Stimulated activated CD4-positive, alpha-beta T cell treated with anti-CD3 and anti-CD28 coated beads, TNF-alpha, amount 100 ng/mL, for 24 hours (primary cell): ENCODE data around the gene BMP8B.
A peak's percentile ranks its signal among the peaks of the same experiment; 100 is the strongest.
"Not testable (repeated sequence)": the region's sequence is repeated elsewhere in the genome, so short reads cannot be mapped to it uniquely, and the experiment has no call there.

Experiments
- DNase-seq, 3 experiments: peaks; one replicate each; pipeline ENCODE4 v3.0.0-alpha.2; 2020; ENCODE audit warnings: low read depth in 3 of 3

The BMP8B gene

GRCh38 chr1:39777896-39778295 is 10.8 kb downstream of the BMP8B start:
- not testable (repeated sequence) for DNase-seq

DNA sequence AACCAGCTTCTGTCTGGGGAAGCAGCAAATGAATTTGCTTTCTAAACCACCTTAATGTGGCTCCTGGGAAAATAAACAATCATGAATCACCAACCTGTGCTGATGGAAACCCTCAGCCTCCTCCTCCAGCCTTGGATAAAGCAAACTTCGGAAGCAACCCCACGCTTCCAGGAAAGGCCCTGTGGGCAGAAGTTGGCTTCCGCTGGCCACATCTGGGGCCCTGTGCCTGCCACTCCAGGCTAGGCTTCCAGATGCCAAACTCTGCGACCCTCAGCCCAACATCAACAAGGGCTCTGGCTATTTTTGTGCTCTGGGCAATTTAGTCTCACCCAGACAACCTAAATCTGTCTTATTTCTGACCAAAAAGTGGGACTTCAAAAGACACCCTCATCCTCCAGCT is 11.4 kb downstream of the BMP8B start:
- DNase-seq, result no peak

DNA sequence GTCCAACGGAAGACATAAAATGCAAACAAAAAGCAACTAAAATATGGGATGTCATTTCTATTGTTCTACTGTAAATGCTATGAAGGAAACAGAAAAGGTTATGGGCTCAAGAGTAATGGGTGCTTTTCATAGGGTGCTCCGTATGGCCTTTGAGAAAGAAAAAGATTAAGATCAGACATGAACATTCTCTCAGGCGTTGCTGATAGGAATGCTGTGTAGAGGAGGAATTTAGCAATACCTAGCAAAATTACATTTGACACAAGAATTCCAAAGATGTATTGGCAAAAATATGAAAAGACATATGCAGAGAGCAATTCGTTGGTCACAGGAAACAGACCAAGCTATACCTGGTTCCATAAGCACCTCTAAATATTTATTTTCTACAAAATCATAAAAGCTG is 11.8 kb downstream of the BMP8B start:
- DNase-seq, result no peak

GRCh38 chr1:39776400-39776713 is 12.3 kb downstream of the BMP8B start:
- no peak for DNase-seq

DNA sequence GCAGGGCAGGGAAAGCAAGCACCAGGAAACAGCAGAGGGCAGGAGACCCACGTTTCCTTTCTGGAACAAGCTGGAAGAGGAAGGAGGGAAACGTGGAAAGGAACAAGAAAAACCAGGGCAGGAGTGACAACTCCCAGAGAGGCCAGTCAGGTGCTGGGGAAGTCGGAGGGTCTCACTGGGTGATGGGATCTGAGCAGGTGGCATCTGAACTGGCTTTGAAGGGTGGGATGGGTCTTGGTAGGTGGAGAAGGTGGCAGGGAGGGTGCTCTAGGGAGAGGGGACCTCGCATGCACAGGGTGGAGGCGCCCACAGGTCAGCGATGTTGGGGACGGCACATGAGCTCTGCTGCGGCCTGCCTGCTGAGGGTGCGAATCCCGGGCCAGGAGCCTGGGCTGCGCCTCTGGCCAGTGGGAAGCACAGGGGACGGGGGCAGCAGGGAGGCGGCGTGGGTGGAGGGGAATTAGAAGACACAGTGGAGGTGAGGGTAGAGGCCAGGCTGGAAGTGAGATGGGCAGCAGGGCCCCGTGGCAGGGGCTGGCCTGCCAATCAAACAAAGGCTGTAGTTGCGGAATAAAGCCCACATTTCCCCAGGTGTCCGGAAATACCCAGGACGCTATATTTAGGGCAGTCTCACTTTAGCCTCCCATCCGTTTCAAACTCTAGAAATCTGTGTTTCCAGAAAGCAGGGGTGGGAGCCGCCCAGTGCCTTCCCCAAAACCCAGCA is 12.8 kb downstream of the BMP8B start:
- DNase-seq, result not testable (repeated sequence)

DNA sequence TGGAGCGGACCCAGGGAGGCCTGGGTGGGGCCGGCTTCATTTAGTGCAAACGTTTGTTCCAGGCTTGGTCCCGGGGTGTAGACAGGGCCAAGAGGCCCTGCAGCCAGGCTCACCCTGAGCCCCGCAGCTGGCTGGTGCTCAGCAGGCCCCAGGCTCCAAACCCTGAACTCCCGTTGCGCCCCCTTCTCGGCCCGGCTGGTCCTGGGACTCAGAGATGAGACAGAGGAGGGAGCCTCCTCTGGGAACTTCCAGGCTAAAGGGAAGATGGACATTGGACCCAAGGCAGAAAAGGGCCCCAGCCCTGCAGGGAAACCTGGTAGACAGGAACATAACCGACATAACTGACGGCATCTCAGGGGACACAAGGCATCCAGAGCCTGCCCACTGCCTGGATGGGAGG is 13.5 kb downstream of the BMP8B start:
- not testable (repeated sequence) for DNase-seq

DNA sequence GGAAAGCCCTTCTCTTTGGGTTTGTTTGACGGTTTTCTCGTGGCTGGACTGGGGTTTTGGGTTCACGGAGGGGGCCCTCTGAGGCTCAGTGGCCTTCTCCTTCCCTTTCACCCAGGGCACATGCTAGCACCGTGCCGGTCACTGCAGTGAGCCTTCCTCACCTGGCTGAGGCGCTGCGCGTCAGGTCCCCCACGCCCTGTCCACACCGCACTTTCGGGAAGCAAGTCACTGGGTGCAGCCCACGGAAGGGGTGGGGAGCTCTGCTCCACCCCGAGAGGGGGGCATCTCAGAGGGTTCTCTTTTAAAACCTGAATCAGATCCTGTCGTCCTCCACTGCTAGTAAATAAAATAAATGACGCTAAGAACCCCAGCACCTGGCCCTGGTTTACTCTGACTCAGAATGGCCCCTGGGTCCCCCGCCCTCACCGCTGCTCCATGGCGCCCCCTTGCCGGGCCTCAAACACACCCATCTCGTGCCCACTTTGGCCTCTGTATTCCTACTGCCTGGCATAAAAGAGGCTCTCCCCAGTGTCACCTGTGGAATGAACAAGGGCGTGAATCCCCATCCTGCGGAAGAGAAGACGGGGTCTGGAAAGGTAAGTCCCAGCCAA is 15.2 kb downstream of the BMP8B start:
- not testable (repeated sequence) for DNase-seq

DNA sequence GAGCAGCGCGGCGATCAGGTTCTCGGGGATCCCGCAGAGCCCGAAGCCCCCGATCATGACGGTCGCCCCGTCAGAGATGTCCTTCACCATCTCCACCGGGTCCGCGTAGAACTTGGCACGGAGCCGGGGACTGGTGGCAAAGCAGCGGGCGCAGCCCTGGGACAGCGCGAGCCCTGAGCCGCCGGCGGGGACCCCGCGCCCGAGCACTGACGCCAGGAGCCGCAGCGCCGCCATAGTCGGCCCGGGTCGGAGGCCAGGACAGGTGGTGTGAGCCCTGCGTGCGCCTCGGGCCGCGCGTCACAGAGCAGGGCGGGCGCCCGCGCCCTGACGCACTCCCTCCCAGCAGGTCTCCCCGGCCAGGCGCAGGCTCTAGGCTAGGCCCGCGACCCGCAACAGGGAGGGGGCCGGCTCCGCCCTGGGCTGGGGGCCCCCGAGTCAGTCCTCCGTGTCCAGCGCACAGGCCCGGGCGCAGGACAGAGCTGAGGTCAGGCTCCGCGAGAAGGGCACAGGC is 17.6 kb downstream of the BMP8B start, which contains the start of gene OXCT2:
OXCT2 (minus strand) TSS at position 327 of the 511 bp plus-strand sequence; CDS start at position 234, 93 bp downstream.
- DNase-seq, result peak in 1 of 3 experiments; percentile 7

DNA sequence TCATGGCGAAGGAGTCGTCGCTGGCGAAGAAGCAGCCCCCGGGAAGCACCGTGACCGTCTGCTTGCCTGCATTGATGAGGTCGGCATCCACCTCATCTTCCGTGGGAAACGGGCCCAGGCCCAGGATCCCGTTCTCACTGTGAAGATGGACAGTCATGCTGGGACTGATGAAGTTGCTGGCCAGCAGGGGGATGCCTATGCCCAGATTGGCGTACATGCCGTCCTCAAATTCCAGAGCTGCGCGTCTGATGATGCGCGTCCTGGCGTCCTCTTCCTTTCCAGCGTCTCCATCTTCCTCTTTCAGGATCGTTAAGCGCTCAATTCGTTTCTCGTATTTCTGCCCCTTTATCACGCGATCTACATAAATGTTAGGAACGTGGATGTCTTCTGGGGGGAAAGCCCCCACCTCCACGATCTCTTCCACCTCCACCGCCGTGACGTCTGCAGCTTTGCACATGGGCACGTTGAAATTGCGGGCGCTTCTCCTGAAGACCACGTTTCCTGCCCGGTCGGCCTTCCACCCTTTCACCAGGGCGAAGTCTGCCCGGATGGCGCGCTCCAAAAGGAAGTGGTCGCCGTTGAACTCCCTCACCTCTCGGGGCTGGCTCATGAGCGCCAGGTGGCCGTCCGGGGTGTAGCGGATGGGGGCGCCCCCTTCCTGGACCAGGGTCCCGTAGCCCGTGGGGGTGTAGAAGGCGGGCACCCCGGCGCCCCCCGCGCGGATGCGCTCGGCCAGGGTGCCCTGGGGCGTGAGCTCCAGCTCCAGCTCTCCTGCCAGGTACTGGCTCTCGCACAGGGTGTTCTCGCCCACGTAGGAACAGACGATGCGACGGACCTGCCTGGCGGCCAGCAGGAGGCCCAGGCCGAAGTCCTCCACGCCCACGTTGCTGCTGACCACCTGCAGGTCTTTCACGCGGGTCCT is 18.3 kb downstream of the BMP8B start:
- peak in 2 of 3 experiments; percentile 38 to 57 for DNase-seq

GRCh38 chr1:39769502-39769901 is 19.2 kb downstream of the BMP8B start:
- not testable (repeated sequence) for DNase-seq

- not testable (repeated sequence) for DNase-seq
Observed at GRCh38 chr1:39766466-39766865, 22.2 kb downstream of the BMP8B start.

DNA sequence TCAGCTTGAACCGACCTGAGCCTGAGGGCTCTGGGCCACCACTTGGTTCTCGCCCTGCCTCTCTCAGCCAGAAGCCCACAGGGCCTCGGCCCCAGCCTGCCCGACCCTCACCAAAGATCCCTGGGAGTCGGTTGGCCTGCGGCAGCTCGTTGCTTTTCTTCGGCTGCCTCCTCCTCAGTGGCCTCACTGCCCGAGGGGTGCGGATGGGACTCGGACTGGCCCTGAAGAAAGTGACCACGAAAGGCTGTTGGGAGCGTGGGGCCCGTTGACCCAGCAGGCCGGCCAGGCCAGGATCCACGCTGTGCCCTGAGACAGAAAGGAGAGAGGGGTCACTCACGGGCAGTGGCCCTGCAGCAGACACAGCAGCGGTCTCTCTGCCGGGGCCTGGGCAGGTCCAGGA is 24.2 kb downstream of the BMP8B start:
- not testable (repeated sequence) for DNase-seq

DNA sequence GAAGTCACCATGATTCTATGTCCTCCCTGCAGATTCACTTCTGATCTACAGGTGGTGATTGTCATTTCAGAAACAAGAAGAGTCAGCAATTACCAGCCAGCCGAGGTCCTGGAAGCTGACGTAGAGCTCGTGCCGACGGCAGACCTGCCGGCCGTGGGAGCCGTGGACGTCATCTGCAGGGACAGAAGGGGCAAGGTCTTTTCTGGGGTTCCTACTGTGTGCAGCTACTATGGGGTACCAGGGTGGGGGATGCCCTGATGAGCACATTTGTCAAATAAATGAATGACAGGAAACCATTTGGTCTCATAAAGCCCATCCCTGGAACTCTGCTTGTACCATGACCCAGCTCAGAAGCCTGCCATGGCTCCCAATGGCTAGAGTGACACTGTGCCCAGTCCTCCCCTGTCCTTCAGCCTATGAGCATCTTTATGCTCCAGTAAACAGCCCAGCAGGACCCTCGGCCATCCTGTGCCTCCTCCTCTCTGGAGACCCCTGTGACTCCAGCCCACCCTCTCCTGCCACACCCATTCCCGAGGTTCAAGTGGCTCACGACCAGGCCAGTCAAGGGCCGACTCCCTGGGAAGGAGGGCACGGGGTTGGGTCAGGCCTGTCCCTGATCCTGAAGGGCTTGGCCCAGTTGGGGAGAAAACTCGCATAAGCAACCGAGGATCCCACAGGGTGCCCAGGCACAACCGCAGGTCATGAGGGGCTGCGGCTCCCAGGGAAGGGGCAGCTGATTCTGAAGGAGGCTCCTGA is 24.9 kb downstream of the BMP8B start:
- DNase-seq, result not testable (repeated sequence)

- DNase-seq, result no peak
Observed at GRCh38 chr1:39762550-39763540, 25.8 kb downstream of the BMP8B start.

GRCh38 chr1:39761557-39762260 is 27.0 kb downstream of the BMP8B start:
- DNase-seq, result no peak

GRCh38 chr1:39761016-39761415 is 27.6 kb downstream of the BMP8B start:
- no peak for DNase-seq

GRCh38 chr1:39760074-39761008 is 28.3 kb downstream of the BMP8B start:
- no peak for DNase-seq

GRCh38 chr1:39759436-39759726 is 29.3 kb downstream of the BMP8B start:
- DNase-seq, result no peak
